ENCODE results near the gene POLR3E. TPM values are rescaled to one million over a fixed set of nuclear protein-coding genes. Genes with fewer than 3 reads are reported as not detected.

The POLR3E gene
- total RNA-seq, 1 experiment from 2014 or later: 95.2 TPM

- no peak overlapping the region for H3K27ac Mint-ChIP-seq (ENCODE audit: unreplicated experiment)
- intact Hi-C loops (cut with micrococcal nuclease; ENCODE audit: unreplicated experiment): no loop called here
- no peak for TF ChIP-seq CTCF (IDR thresholded peaks at IDR 0.05; ENCODE audit: unreplicated experiment)
- H3K27me3 Mint-ChIP-seq (ENCODE audit: unreplicated experiment): no peaks in the 10 kb centered on the region
- H3K9me3 Mint-ChIP-seq (ENCODE audit: low read depth, unreplicated experiment): no peaks in the 10 kb centered on the region
- no peaks in the 10 kb centered on the region for H3K36me3 Mint-ChIP-seq (ENCODE audit: insufficient read depth, unreplicated experiment)
- CTCF ChIA-PET: interaction anchor here (0.7 kb wide), 1 partner anchor 360 kb away, joined by 3 read pairs; no protein-coding TSS in a partner anchor
- peaks cover 3% of the 10 kb centered on the region for H3K4me1 Mint-ChIP-seq (ENCODE audit: low read depth, unreplicated experiment)
- no TSS peak for BruUV-seq (replicated peaks)
- H3K4me3 Mint-ChIP-seq (ENCODE audit: low read depth, unreplicated experiment): no peak overlapping the region
- no peak for DNase-seq
Measured at GRCh38 chr16:22380529-22380928, 83.3 kb downstream of the POLR3E start.

- BruUV-seq (replicated peaks): no TSS peak
Measured at GRCh38 chr16:22381392-22381791, 84.2 kb downstream of the POLR3E start.

GRCh38 chr16:22383827-22384226 is 86.6 kb downstream of the POLR3E start:
- TF ChIP-seq CTCF (IDR thresholded peaks at IDR 0.05; ENCODE audit: unreplicated experiment): no peak
- DNase-seq: no peak
- Mint-ChIP-seq H3K4me1 (ENCODE audit: low read depth, unreplicated experiment) (peaks cover 23% of the 10 kb centered on the region), H3K4me3 (ENCODE audit: low read depth, unreplicated experiment) (no peak overlapping the region), H3K36me3 (ENCODE audit: insufficient read depth, unreplicated experiment) (peaks cover 8% of the 10 kb centered on the region), H3K27me3 (ENCODE audit: unreplicated experiment) (no peaks in the 10 kb centered on the region), H3K9me3 (ENCODE audit: low read depth, unreplicated experiment) (no peaks in the 10 kb centered on the region), H3K27ac (ENCODE audit: unreplicated experiment) (no peak overlapping the region)
- no TSS peak for BruUV-seq (replicated peaks)
- intact Hi-C loops (cut with micrococcal nuclease; ENCODE audit: unreplicated experiment): no loop called here
- CTCF ChIA-PET: no interaction called here

More at GRCh38 chr16:22381392-22381791, 84.2 kb downstream of the POLR3E start:
- CTCF ChIA-PET: interaction anchor here (0.6 to 1.4 kb wide), 3 partner anchors 9 to 1244 kb away, joined by 3 to 8 read pairs (median 4); no protein-coding TSS in a partner anchor
- Mint-ChIP-seq H3K27ac (ENCODE audit: unreplicated experiment) (no peak overlapping the region), H3K4me1 (ENCODE audit: low read depth, unreplicated experiment) (peaks cover 1% of the 10 kb centered on the region), H3K27me3 (ENCODE audit: unreplicated experiment) (no peaks in the 10 kb centered on the region), H3K9me3 (ENCODE audit: low read depth, unreplicated experiment) (no peaks in the 10 kb centered on the region), H3K36me3 (ENCODE audit: insufficient read depth, unreplicated experiment) (no peaks in the 10 kb centered on the region), H3K4me3 (ENCODE audit: low read depth, unreplicated experiment) (no peak overlapping the region)
- no peak for TF ChIP-seq CTCF (IDR thresholded peaks at IDR 0.05; ENCODE audit: unreplicated experiment)
- no peak for DNase-seq
- intact Hi-C loops (cut with micrococcal nuclease; ENCODE audit: unreplicated experiment): no loop called here

Other genes with a start within 250 kb of the POLR3E start
- gene VWA3A, start 204.9 kb upstream of the POLR3E start, total RNA-seq (2022): 0.33 and 0.51 TPM in 2 replicates
- not detected in 2 replicates for gene SDR42E2, start 134.9 kb upstream of the POLR3E start, total RNA-seq (2022)
- gene EEF2K, start 91.1 kb upstream of the POLR3E start, total RNA-seq (2022): 25.8 and 31.8 TPM in 2 replicates
- 76.2 and 78.9 TPM in 2 replicates for gene CDR2, start 77.2 kb downstream of the POLR3E start, total RNA-seq (2022)
- 262 and 293 TPM in 2 replicates for gene NPIPB5, start 213.5 kb downstream of the POLR3E start, total RNA-seq (2022)

All from Calu3 (cell line).